PFSK-1 (cell line): ENCODE results near the gene SLIT2.

Experiments
- POLR2AphosphoS5 ChIP-seq: IDR thresholded peaks from 2 replicates; pipeline ENCODE4 v1.6.1; 2012; ENCODE audit warnings: low read depth, mild to moderate bottlenecking, control low read depth, low read length, moderate library complexity
- SIN3A ChIP-seq: IDR thresholded peaks from 2 replicates; pipeline ENCODE4 v1.6.1; 2012; ENCODE audit warnings: mild to moderate bottlenecking, low read length, moderate library complexity, borderline replicate concordance; ENCODE audit not compliant: insufficient read depth
- TAF1 ChIP-seq: IDR thresholded peaks from 2 replicates; pipeline ENCODE4 v1.6.1; 2012; ENCODE audit warnings: low read length, control low read depth, borderline replicate concordance; ENCODE audit not compliant: insufficient read depth
- TF ChIP-seq, protein P1 (sequence below), 2 experiments: IDR thresholded peaks; 2 replicates each; pipeline versions ENCODE4 v1.6.1 to v1.8.0; 2011 to 2012; ENCODE audit warnings: low read depth in 2 of 2, low read length in 2 of 2, control low read depth in 1 of 2, inconsistent platforms in 1 of 2, mild to moderate bottlenecking in 1 of 2, moderate library complexity in 1 of 2; ENCODE audit not compliant: insufficient read depth in 1 of 2

DNA sequence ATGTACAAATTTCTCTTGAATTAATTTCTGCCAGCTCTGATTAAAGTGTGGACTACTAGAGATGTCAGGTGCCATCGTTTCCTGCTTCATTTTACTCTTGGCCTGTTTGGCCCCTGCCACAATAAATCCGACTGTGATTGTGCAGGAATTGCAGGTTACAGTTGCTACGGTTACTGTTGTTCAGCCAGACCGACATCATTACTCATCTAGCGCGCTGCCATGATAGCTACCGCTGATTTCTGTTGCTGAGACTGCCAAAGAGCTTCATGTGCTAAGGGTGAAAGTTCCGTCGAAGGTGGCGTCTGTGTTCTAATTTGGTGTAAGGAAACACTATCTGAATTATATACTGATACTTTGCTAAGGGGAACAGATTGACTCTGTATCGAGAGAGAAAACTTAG lies 22.1 kb downstream of the SLIT2 start:
- TF ChIP-seq POLR2AphosphoS5, result no peak
- TF ChIP-seq, protein P1, sequence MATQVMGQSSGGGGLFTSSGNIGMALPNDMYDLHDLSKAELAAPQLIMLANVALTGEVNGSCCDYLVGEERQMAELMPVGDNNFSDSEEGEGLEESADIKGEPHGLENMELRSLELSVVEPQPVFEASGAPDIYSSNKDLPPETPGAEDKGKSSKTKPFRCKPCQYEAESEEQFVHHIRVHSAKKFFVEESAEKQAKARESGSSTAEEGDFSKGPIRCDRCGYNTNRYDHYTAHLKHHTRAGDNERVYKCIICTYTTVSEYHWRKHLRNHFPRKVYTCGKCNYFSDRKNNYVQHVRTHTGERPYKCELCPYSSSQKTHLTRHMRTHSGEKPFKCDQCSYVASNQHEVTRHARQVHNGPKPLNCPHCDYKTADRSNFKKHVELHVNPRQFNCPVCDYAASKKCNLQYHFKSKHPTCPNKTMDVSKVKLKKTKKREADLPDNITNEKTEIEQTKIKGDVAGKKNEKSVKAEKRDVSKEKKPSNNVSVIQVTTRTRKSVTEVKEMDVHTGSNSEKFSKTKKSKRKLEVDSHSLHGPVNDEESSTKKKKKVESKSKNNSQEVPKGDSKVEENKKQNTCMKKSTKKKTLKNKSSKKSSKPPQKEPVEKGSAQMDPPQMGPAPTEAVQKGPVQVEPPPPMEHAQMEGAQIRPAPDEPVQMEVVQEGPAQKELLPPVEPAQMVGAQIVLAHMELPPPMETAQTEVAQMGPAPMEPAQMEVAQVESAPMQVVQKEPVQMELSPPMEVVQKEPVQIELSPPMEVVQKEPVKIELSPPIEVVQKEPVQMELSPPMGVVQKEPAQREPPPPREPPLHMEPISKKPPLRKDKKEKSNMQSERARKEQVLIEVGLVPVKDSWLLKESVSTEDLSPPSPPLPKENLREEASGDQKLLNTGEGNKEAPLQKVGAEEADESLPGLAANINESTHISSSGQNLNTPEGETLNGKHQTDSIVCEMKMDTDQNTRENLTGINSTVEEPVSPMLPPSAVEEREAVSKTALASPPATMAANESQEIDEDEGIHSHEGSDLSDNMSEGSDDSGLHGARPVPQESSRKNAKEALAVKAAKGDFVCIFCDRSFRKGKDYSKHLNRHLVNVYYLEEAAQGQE (IDR thresholded peaks at IDR 0.05; ENCODE audit: insufficient read depth in 1 of 2, low read depth in 2 of 2, low read length in 2 of 2), result no peak
- no peak for TF ChIP-seq SIN3A
- TF ChIP-seq TAF1, result no peak
